HG03025 (cell line): ENCODE data around the gene RRP12.
A peak's percentile ranks its signal among the peaks of the same experiment; 100 is the strongest.
"Not testable (repeated sequence)": the region's sequence is repeated elsewhere in the genome, so short reads cannot be mapped to it uniquely, and the experiment has no call there.

Experiments
- ATAC-seq: cut with Tn5 transposase; IDR thresholded peaks from one replicate; pipeline ENCODE4 v1.9.1; 2021; ENCODE audit warnings: mild to moderate bottlenecking, moderate library complexity; ENCODE audit not compliant: unreplicated experiment, low FRiP score

RRP12 gene

DNA sequence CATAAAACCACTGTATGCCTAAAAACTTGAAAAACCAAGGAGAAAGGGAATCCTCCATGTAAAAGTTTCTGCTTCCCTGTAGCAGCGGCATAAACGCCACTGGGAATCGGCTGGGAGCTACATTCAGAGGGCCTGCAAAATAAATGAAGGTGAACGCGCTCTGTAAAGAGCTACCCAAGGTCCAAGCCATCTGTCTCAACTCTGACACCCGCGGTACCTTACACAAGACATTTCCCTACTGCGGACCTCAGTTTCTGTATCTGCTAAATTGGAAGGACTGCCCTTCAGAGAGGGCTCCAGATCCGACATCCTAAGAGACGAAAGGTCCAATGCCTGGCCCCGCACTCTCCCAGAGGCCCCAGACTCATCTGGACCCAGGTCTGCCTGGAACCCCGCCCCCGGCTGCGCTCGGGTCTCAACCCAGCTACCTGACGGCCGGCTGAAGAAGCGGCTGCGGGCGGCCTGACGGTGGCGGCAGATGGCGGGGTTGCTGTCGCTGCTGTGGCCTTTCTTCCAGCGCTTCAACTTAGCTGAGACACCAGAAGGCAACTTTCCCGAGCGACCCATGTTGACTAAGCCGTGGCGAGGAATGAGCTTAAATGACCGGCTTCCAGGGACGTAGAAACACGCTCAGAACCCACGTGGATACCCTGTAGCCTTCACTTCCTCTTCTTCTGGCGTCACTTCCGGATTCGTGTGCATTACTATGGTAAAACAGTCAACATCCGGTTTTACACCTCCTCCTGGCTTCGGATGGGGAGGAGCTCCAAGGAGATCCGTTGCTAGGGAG lies at the start of gene RRP12:
Gene RRP12, minus strand, starts transcription at position 676 of the 790 bp plus-strand sequence. Its CDS starts 109 bp downstream, at position 567.
- peak; percentile 95 for ATAC-seq

DNA sequence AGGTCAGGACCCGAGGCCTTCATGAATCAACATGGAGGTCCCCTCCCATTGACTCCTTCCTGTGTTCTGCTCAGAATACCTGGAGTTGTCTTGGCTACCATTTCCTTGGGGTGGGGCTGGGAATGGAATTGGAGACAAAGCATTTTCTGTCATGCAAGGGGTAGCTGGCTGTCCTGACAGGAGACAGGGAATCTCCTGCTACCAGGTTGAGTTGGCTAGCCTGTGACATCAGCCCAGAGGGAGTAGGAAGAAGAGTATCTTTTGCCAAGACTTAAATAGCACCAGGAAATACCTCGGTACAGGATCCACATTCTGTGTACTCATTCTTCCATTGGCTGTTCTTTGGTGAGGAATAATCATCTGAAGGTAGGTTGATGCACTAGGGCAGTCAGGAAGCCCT lies 49.7 kb upstream of the RRP12 start:
- no peak for ATAC-seq

DNA sequence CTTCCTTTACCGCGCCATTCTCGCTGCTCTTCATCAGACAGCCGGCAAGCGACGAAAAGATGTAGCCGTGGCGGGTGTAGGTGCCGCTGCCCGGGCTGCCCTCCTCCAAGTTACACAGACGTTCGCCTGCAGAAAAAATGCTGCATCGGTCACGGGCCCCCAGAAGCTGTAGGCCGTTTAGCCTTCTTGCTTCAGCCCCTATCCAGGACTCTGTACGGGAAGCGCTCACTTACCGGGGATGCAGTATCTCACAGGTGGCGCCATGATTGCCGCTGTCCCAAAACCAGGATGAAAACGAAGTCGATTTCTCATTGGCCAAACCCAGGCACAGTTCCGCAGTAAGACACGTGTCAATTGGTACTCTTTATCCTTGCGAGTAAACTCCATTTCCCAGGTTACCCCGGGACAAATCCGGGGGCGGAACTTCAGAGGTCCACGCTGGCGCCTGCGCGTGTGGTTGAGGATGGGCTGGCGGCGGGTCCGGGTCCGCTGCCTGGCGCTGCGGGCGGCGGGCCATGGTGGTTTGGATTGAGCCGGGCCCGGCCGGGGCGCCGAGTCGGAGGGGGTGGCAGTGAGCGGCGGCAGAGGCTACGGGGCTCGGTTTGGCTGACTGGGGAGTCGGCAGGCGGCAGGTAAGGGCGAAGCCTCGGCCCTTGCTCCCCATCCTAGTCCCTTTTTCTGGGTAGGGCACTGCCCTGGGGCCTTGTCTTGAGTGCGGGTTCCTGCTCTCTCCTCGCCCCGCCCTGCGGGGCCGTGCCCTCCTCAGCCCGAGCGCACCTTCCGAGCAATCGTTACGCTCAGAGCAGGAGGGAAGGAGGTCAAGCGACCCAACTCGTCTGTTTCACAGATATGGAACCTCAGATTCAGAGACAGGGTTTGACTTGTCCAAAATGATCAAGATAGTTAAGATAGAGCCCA lies 44.8 kb upstream of the RRP12 start, which contains the start of the genes EXOSC1 and ZDHHC16:
Gene EXOSC1, minus strand, starts transcription at position 285 of the 918 bp plus-strand sequence. Its CDS starts 21 bp downstream, at position 264.
Gene ZDHHC16, plus strand, starts transcription at position 454 of the 918 bp plus-strand sequence. CDS start 5,501 bp downstream, outside the sequence.
- peak; percentile 93 for ATAC-seq

DNA sequence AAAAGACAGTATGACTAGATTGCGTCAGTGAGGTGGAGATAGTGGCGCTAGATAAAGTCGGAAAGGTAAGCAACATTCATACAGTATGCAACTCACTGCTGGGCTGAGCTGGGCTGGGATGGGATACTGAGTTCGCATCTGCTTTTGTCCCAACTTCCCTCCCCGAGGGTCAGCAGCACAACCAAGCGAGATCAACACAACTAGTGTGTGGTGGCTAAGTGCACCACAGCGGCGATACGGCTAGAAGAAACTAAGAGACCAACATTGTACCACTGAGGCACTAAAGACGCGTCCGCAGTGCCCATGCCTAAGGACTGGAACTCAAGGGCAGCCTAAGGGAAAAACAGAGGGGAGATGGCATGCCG lies 44.2 kb upstream of the RRP12 start:
- ATAC-seq = peak; percentile 1

- ATAC-seq = no peak
These were observed 43.1 kb upstream of the RRP12 start for GRCh38 chr10:97444212-97444611.

GRCh38 chr10:97442277-97442676 lies 41.1 kb upstream of the RRP12 start:
- no peak for ATAC-seq

GRCh38 chr10:97435211-97435610 lies 34.1 kb upstream of the RRP12 start:
- ATAC-seq = no peak

DNA sequence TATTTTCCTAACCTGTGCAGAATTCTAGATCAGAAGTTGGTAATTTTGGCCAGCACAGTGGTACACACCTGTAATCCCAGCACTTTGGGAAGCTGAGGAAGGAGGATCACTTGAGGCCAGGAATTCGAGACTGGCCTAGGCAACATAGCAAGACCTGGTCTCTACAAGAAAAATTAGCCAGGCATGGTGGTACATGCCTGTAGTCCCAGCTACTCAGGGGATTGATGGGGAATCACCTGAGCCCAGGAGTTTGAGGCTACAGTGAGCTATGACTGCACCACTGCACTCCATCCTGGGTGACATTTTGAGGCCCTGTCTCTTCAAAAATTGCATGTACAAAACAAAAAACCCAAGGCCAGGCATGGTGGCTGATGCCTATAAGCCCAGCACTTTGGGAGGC lies 33.4 kb upstream of the RRP12 start:
- no peak for ATAC-seq

GRCh38 chr10:97434055-97434454 lies 32.9 kb upstream of the RRP12 start:
- no peak for ATAC-seq

DNA sequence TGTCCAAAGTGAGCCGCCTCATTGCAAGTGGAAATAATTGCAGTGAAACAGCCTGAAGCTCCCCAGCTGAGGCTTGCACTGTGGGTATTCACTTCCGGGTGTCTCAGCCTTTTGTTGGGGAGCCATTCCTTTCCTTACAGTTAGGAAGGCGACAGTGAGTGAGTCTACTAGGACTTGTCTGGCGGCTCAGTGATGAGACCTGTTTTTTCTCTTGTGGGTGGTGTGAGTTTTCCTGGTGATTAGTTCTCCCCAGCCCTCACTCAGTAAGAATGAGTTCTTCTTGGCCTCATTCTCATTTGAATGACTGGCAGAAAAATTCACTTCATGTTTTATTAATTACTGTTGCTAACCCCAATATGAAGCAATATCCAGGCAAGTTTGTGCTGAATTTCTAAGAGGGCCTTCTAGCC lies 27.4 kb upstream of the RRP12 start:
- no peak for ATAC-seq

GRCh38 chr10:97427571-97428179 lies 26.5 kb upstream of the RRP12 start:
- no peak for ATAC-seq

DNA sequence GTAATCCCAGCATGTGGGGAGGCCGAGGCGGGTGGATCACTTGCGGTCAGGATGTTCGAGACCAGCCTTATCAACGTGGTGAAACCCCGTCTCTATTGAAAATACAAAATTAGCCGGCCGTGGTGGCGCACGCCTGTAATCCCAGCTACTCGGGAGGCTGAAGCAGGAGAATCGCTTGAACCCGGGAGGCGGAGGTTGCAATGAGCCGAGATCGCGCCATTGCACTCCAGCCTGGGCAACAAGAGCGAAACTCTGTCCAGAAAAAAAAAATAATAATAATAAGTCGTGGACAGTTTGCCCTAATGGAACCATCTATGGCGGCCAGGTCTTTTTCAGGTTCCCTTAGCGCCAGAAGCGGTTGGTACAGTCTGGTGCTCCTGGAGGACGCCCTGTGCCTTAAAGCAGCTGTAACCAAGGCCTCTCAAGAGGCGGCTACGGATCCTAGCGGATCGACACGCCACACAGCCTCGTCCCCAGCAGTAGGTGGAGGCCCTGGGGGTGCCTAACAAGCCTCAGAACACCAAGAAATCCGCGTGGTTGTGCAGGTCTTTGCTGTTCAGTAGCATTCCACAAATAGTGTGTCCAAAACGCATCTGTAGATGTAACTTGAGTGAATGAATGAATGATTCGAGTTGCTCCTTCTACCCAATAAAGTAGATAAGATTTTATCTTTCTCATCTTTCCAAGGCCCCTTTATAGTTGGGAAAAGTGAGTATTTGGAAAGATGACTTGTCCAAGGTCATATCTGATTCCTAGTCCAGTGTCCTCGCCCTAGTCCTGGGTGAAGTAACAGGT lies 25.8 kb upstream of the RRP12 start:
- ATAC-seq = no peak

GRCh38 chr10:97425964-97426775 lies 25.0 kb upstream of the RRP12 start, which contains the start of gene PGAM1:
TSS of gene PGAM1 (plus strand) at chr10:97426191. CDS start at chr10:97426308, 117 bp downstream.
- ATAC-seq = peak; percentile 85

DNA sequence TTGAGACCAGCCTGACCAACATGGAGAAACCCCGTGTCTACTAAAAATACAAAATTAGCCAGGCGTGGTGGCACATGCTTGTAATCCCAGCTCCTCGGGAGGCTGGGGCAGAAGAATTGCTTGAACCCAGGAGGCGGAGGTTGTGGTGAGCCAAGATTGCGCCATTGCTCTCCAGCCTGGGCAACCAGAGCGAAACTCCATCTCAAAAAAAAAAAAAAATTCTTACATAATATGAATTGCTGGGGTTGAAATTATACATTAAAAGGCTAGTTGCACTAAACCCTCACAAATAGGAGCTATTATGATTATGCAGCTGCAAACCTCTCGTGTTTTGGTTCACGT lies 22.6 kb upstream of the RRP12 start:
- not testable (repeated sequence) for ATAC-seq

DNA sequence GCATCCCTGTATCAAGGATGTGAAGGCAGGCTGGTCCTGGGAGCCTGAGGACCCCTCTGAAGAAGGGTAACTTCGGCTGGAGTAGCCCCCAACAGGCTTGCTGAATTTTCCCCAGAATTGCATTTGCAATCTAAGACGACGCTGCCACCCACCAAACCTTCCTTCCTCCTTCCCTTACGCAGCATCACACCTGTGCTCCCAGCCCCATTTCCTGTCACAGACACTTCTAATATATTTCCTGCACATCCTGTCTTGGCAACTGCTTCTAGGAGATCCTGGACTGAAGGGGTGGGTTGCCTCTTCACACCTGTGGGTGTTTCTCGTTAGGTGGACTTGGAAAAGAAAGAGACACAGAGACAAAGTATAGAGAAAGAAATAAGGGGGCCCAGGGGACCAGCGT lies 15.4 kb upstream of the RRP12 start:
- no peak for ATAC-seq

DNA sequence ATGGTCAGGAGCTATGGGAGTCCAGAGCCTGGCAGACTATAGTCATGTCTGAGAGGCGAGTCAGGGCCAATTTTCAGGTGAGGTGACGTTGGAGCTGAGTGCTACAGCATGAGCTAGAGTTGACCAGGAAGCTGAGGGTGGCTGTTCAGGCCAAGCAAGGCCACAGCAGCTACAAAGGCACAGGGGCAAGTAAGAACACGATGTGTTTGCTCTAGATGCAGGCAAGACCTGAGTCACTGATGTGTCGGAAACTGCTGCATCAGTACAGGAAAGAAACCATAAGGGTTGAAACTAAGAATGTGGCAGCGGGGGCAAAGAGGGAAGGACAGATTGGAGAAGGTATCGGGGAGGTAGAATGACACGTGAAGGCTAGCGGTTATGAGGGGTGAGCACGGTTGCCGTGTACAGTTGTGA lies 11.8 kb upstream of the RRP12 start:
- ATAC-seq = no peak

DNA sequence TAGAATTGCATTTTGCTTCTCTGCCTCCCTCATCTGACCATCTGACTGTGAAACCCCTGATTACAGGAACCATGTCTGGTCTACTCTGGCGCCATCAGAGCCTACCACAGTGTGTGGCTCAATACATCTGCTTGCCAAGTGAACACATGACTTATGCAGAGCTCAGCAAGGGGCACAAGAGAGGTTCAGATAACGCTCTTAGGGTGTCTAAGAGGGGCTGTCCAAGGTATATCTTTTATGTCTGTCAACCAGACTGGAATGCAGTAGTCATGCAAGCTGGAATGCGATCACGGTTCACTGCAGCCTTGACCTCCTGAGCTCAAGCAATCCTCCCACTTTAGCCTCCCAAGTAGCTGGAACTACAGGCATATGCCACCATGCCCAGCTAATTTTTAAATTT lies 10.3 kb upstream of the RRP12 start:
- no peak for ATAC-seq

DNA sequence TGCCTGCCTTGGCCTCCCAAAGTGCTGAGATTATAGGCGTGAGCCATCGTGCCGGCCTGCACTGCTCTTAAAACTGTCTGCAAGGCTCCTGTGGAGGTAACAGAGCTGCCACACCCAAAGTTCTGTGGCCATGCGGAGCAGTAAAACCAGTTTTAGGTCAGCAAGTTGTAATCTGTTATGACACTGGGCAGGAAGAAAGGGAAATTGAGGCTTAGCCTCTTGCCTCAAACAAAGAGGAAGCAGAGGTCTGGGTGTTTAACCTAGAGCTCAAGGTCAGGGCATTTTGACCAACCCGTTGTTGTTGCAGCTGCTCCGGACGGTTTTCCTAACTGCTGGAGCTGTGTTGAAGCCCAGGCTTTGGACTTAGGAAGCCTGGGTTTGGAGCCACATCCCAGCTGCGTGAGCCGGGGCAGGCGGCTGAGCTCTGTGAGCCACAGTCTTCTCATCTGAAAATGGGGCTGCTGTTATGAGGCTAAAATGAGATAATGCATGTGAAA lies 7.4 kb upstream of the RRP12 start:
- no peak for ATAC-seq

GRCh38 chr10:97407952-97408248 lies 6.8 kb upstream of the RRP12 start:
- no peak for ATAC-seq
